ENCODE measurements around the gene XPC.

The XPC gene

DNA sequence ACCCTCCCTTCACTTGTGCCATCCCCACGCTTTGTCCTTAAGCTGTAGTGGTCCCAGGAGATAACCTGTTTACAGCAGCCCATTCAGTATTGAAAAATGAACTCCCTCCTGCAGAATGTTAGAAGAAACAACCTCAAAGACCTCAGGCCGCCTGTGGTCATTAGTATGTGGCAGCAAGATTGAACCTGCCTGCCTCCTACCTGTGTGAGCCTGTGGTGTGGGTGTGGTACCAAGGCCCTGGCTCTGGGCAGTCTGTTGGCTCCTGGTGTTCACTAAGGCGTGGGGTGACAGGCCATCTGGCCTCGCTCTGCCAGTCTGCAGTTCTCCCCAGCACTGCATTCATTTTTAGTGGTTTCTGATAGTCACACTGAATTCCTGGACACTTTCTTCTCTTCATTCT, 21.2 kb upstream of the XPC start:
- Histone ChIP-seq H3K27ac (no peak overlapping the region), H3K4me1 (peaks cover 1% of the 10 kb centered on the region), H3K9me3 (no peaks in the 10 kb centered on the region), H3K4me3 (no peak overlapping the region), H3K9ac (no peak overlapping the region), H3K27me3 (no peaks in the 10 kb centered on the region), H4K20me1 (peaks cover 51% of the 10 kb centered on the region), H3K36me3 (peaks cover 57% of the 10 kb centered on the region), H3K4me2 (no peak overlapping the region)
- TF ChIP-seq Cebpa-rat (IDR thresholded peaks at IDR 0.05), result no peak

- H3K4me1 ChIP-seq, result no peaks in the 10 kb centered on the region
- H3K27me3 ChIP-seq, result no peaks in the 10 kb centered on the region
- H3K4me2 ChIP-seq, result no peak overlapping the region
- peaks cover 71% of the 10 kb centered on the region for H4K20me1 ChIP-seq
- no peak for TF ChIP-seq Cebpa-rat (IDR thresholded peaks at IDR 0.05)
- no peak overlapping the region for H3K9ac ChIP-seq
- peaks cover 4% of the 10 kb centered on the region; the same call in 1 of the 2 replicates for H3K9me3 ChIP-seq
- H3K4me3 ChIP-seq, result no peak overlapping the region
- H3K36me3 ChIP-seq, result peaks cover 68% of the 10 kb centered on the region
- H3K27ac ChIP-seq, result no peak overlapping the region
Measured at GRCh38 chr3:14194865-14195264, 16.5 kb upstream of the XPC start.

GRCh38 chr3:14188041-14188754, 9.8 kb upstream of the XPC start:
- H3K4me3 ChIP-seq, result no peak overlapping the region
- H3K27ac ChIP-seq, result no peak overlapping the region
- peaks cover 13% of the 10 kb centered on the region for H3K9me3 ChIP-seq
- no peak overlapping the region for H3K9ac ChIP-seq
- H3K36me3 ChIP-seq, result peaks cover 64% of the 10 kb centered on the region
- no peak for TF ChIP-seq Cebpa-rat (IDR thresholded peaks at IDR 0.05)
- no peaks in the 10 kb centered on the region for H3K27me3 ChIP-seq
- no peaks in the 10 kb centered on the region for H3K4me1 ChIP-seq
- peaks cover 55% of the 10 kb centered on the region for H4K20me1 ChIP-seq
- no peak overlapping the region for H3K4me2 ChIP-seq

DNA sequence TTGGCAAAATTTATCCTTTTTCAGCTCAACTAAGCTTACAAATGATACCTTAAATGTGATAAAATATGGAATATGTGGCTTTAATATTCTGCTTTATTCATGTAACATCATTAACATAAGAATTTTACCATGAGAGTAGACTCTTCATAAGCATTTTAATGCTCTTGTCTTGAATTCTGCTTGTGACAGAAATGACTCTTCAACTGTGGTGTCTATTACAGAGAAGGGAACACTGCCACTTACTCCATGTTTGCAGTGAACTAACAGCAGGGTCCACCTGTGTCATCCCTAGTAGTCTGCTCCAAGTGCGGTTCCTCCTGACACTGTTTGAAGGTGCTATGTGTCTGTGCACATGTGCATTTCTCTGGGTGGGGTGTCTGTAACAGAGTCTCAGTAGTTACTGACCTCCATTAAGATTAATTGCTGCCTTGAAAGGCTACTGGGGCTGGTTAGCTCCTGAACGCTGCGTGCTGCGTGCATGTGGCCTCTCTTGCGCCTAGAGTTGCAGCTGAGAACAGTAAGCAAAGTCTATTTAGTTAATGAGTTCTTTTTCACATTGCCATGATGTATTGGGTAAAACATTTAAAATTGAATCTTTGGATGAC, 8.6 kb upstream of the XPC start:
- Histone ChIP-seq H3K27ac (no peak overlapping the region), H3K9ac (no peak overlapping the region), H3K36me3 (peaks cover 77% of the 10 kb centered on the region), H3K27me3 (no peaks in the 10 kb centered on the region), H3K4me1 (peaks cover 7% of the 10 kb centered on the region; the same call in 1 of the 2 replicates), H3K9me3 (peaks cover 13% of the 10 kb centered on the region), H3K4me3 (no peak overlapping the region), H4K20me1 (peaks cover 52% of the 10 kb centered on the region), H3K4me2 (no peak overlapping the region)
- TF ChIP-seq Cebpa-rat (IDR thresholded peaks at IDR 0.05), result no peak

DNA sequence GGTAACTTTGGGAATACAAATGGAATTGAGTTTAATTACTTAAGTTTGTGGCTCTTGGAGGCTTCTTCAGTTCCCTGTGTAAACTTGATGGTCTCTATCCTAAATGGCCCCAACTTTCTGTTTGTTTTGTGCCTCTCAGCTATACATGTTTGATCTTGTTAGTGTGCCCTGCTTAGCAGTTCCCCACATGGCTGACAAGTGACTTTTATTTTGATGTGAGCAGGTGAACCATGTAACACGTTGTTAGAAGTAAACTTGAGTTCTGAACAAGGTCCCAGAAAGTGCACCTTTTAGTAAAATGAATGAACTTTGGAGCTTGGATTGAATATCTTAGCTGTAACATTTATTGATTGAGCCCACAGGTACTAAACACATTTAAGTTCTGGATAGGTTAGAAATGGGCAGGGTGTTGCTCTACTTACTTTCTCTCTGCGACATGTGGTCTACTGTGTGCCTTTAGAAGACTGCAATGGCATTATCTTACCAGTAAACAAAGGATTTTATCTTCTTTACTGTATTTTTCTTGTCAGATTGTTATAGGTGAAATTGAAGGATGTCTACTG, 4.7 kb upstream of the XPC start:
- Histone ChIP-seq H3K4me1 (peaks cover 30% of the 10 kb centered on the region), H3K4me3 (no peak overlapping the region), H3K27me3 (no peaks in the 10 kb centered on the region), H3K27ac (no peak overlapping the region), H3K36me3 (peaks cover 66% of the 10 kb centered on the region), H4K20me1 (peaks cover 35% of the 10 kb centered on the region), H3K4me2 (no peak overlapping the region), H3K9me3 (no peaks in the 10 kb centered on the region), H3K9ac (no peak overlapping the region)
- TF ChIP-seq Cebpa-rat (IDR thresholded peaks at IDR 0.05), result no peak

DNA sequence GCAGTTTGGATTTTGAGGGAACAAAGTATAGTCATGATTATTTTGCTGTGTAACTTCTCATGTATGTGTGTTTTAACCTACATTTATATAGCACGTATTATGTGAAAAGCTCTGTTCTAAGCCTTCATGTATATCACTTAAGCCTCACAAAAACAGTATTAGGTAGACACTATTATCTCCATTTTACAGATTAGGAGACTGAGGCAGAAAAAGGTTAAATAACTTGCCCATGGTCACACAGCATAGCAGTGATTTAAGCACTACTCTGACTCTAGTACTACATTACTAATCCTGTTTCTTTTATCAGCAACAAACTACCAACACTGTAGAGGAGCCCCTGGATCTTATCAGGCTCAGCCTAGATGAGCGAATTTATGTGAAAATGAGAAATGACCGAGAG, 2.9 kb upstream of the XPC start:
- Histone ChIP-seq H3K4me2 (no peak overlapping the region), H3K9ac (no peak overlapping the region)

GRCh38 chr3:14179795-14180194, 1.4 kb upstream of the XPC start:
- Histone ChIP-seq H3K36me3 (peaks cover 35% of the 10 kb centered on the region), H3K4me2 (peak overlapping the region; percentile 97), H3K9me3 (no peaks in the 10 kb centered on the region), H4K20me1 (peaks cover 39% of the 10 kb centered on the region), H3K27me3 (no peaks in the 10 kb centered on the region), H3K4me3 (peak overlapping the region; percentile 93), H3K27ac (no peak overlapping the region), H3K4me1 (peaks cover 62% of the 10 kb centered on the region), H3K9ac (peak overlapping the region; percentile 91; the same call in 1 of the 2 replicates)
- TF ChIP-seq Cebpa-rat (IDR thresholded peaks at IDR 0.05), result no peak

More for the DNA sequence above, 2.9 kb upstream of the XPC start:
- TF ChIP-seq Cebpa-rat (IDR thresholded peaks at IDR 0.05), result no peak
- peaks cover 50% of the 10 kb centered on the region for H3K36me3 ChIP-seq
- H3K4me1 ChIP-seq, result peaks cover 47% of the 10 kb centered on the region
- H3K27ac ChIP-seq, result no peak overlapping the region
- H3K4me3 ChIP-seq, result no peak overlapping the region
- peaks cover 34% of the 10 kb centered on the region for H4K20me1 ChIP-seq
- no peaks in the 10 kb centered on the region for H3K9me3 ChIP-seq
- H3K27me3 ChIP-seq, result no peaks in the 10 kb centered on the region

DNA sequence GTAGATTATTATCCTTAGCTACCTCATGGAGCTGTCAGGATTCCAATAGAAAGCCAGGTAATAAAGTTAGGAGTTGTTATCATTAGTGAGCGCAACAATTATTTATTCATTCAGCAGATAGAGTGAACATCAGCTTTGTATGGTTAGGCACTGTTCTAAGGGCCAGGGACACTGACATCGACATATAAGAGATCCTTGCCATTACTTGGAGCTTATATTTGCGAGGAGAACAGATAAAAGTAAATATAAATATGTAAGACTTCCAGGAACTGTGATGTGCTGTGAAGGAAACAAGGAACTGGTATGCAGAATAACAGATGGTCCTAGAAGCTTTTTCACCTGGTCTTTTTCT, 689 bp upstream of the XPC start:
- H3K36me3 ChIP-seq, result peaks cover 30% of the 10 kb centered on the region
- peak overlapping the region; percentile 91 for H3K9ac ChIP-seq
- H4K20me1 ChIP-seq, result peaks cover 46% of the 10 kb centered on the region
- TF ChIP-seq Cebpa-rat (IDR thresholded peaks at IDR 0.05), result no peak
- H3K9me3 ChIP-seq, result no peaks in the 10 kb centered on the region
- peak overlapping the region; percentile 93 for H3K4me3 ChIP-seq
- no peaks in the 10 kb centered on the region for H3K27me3 ChIP-seq
- H3K4me1 ChIP-seq, result peaks cover 67% of the 10 kb centered on the region
- H3K27ac ChIP-seq, result peak overlapping the region; percentile 92
- peak overlapping the region; percentile 97 for H3K4me2 ChIP-seq

- Histone ChIP-seq H3K27ac (peak overlapping the region; percentile 92), H3K9ac (peak overlapping the region; percentile 91), H3K4me1 (peaks cover 63% of the 10 kb centered on the region), H3K27me3 (no peaks in the 10 kb centered on the region), H3K4me3 (peak overlapping the region; percentile 93), H3K9me3 (no peaks in the 10 kb centered on the region), H4K20me1 (peaks cover 53% of the 10 kb centered on the region), H3K36me3 (peaks cover 23% of the 10 kb centered on the region), H3K4me2 (peak overlapping the region; percentile 96)
- no peak for TF ChIP-seq Cebpa-rat (IDR thresholded peaks at IDR 0.05)
Measured at GRCh38 chr3:14177580-14178246, 688 bp downstream of the XPC start.

Data from BLaER1 (cell line).